ENCODE data around the gene PUS3.

PUS3 gene

DNA sequence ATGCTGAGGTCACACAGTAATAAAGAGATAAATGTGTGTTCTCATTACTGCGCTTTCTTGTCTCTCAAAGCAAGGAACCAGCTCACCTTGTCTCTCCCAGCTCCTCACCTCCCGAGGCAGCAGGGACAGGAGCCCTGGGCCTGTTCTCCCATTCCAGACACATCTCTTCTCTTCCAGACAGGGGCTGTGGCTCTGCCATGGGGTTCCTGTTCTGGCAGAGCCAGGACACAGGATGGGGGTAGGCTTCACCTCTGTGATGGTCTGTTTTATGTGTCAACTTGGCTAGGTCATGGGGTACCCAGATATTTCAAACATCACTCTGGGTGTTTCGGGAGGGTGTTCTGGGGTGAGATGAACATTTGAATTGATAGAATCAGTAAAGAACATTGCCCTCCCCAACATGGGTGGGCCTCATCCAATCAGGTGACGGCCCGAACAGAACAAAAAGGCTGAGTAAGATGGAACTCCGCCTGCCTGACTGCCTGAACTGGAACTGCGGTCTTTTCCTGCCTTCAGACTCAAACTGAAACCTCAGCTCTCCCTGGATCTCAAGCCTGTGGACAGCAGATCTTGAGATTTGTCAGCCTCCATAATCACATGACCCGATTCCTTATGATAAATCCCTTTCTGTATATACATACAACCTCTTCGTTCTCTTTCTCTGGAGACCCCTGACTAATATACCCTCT lies 40.8 kb upstream of the PUS3 start:
- no peak overlapping the region for H3K14ac ChIP-seq (ENCODE audit: low read length)
- no peak overlapping the region for H3K18ac ChIP-seq (ENCODE audit: low read length)
- no peak for DNase-seq (ENCODE audit: low spot score)
- H3K4me2 ChIP-seq (ENCODE audit: insufficient read depth, low read length, poor library complexity, severe bottlenecking): no peak overlapping the region
- no peak overlapping the region for H2AFZ ChIP-seq (ENCODE audit: low read length)
- no peak overlapping the region for H3K9ac ChIP-seq (ENCODE audit: low read depth, low read length, poor library complexity)
- no peak overlapping the region for H2BK15ac ChIP-seq (ENCODE audit: low read length)
- peaks cover 3 to 7% of the 10 kb centered on the region in 2 donors for H3K4me1 ChIP-seq (ENCODE audit: control insufficient read depth in 2 of 2, insufficient read depth in 1 of 2, low read depth in 1 of 2, low read length in 2 of 2)
- H3K23ac ChIP-seq (ENCODE audit: low read depth, low read length, poor library complexity): no peak overlapping the region
- no peaks in the 10 kb centered on the region for H3K79me1 ChIP-seq (ENCODE audit: low read depth, low read length)
- no peak overlapping the region for H4K91ac ChIP-seq (ENCODE audit: low read depth, low read length, poor library complexity)
- no peak overlapping the region for H2BK12ac ChIP-seq (ENCODE audit: low read length)
- no peak overlapping the region for H2BK5ac ChIP-seq (ENCODE audit: low read length)
- no peak overlapping the region for H4K8ac ChIP-seq (ENCODE audit: low read depth, low read length)
- H3K4me3 ChIP-seq (ENCODE audit: low read length in 2 of 2): no peak overlapping the region
- H3K9me3 ChIP-seq (replicated peaks in 1 of 2; ENCODE audit: control insufficient read depth in 2 of 2, insufficient read depth in 1 of 2, low read depth in 1 of 2, low read length in 2 of 2): no peaks in the 10 kb centered on the region
- no peak overlapping the region for H2BK120ac ChIP-seq (ENCODE audit: low read depth, low read length)
- H3K36me3 ChIP-seq (replicated peaks in 1 of 2; ENCODE audit: control insufficient read depth in 2 of 2, insufficient read depth in 2 of 2, low read length in 2 of 2): no peaks in the 10 kb centered on the region
- peaks cover 0 to 4% (median 0%) of the 10 kb centered on the region in 3 experiments for H3K27me3 ChIP-seq (ENCODE audit: control insufficient read depth in 3 of 3, insufficient read depth in 3 of 3, low read depth in 1 of 3, low read length in 3 of 3)
- no peak overlapping the region for H2AK5ac ChIP-seq (ENCODE audit: low read depth, low read length)
- no peak overlapping the region for H3K27ac ChIP-seq (replicated peaks; ENCODE audit: low read length)
- no peak overlapping the region for H3K4ac ChIP-seq (ENCODE audit: low read length)
- no CpG with 5 or more reads among the region's 9 CpGs for WGBS, 2 donors (ENCODE audit: extremely low coverage in 2 of 2, insufficient read length in 2 of 2, insufficient replicate concordance in 1 of 2)

GRCh38 chr11:125942771-125943428 lies 39.9 kb upstream of the PUS3 start:
- no peak overlapping the region for H3K14ac ChIP-seq (ENCODE audit: low read length)

GRCh38 chr11:125941619-125942611 lies 38.9 kb upstream of the PUS3 start:
- H3K27me3 ChIP-seq (ENCODE audit: control insufficient read depth in 3 of 3, insufficient read depth in 3 of 3, low read depth in 1 of 3, low read length in 3 of 3): peaks cover 0 to 4% (median 0%) of the 10 kb centered on the region in 3 experiments
- DNase-seq (ENCODE audit: low spot score): peak; percentile 32
- H3K4me1 ChIP-seq (ENCODE audit: control insufficient read depth in 2 of 2, insufficient read depth in 1 of 2, low read depth in 1 of 2, low read length in 2 of 2): peaks cover 3 to 13% of the 10 kb centered on the region in 2 donors
- H3K9ac ChIP-seq (ENCODE audit: low read depth, low read length, poor library complexity): no peak overlapping the region
- no peak overlapping the region for H2BK12ac ChIP-seq (ENCODE audit: low read length)
- H3K4me3 ChIP-seq (ENCODE audit: low read length in 2 of 2): no peak overlapping the region
- H2BK5ac ChIP-seq (ENCODE audit: low read length): no peak overlapping the region
- no peaks in the 10 kb centered on the region for H3K36me3 ChIP-seq (replicated peaks in 1 of 2; ENCODE audit: control insufficient read depth in 2 of 2, insufficient read depth in 2 of 2, low read length in 2 of 2)
- no peak overlapping the region for H3K4me2 ChIP-seq (ENCODE audit: insufficient read depth, low read length, poor library complexity, severe bottlenecking)
- H2AK5ac ChIP-seq (ENCODE audit: low read depth, low read length): no peak overlapping the region
- H4K91ac ChIP-seq (ENCODE audit: low read depth, low read length, poor library complexity): no peak overlapping the region
- no peak overlapping the region for H3K18ac ChIP-seq (ENCODE audit: low read length)
- no peak overlapping the region for H3K14ac ChIP-seq (ENCODE audit: low read length)
- H3K27ac ChIP-seq (replicated peaks; ENCODE audit: low read length): no peak overlapping the region
- H3K4ac ChIP-seq (ENCODE audit: low read length): no peak overlapping the region
- H2BK15ac ChIP-seq (ENCODE audit: low read length): peak overlapping the region; percentile 6
- H3K79me1 ChIP-seq (ENCODE audit: low read depth, low read length): no peaks in the 10 kb centered on the region
- H4K8ac ChIP-seq (ENCODE audit: low read depth, low read length): no peak overlapping the region
- no peak overlapping the region for H2BK120ac ChIP-seq (ENCODE audit: low read depth, low read length)
- no CpG with 5 or more reads among the region's 20 CpGs for WGBS, 2 donors (ENCODE audit: extremely low coverage in 2 of 2, insufficient read length in 2 of 2, insufficient replicate concordance in 1 of 2)
- H2AFZ ChIP-seq (ENCODE audit: low read length): peak overlapping the region; percentile 53
- H3K23ac ChIP-seq (ENCODE audit: low read depth, low read length, poor library complexity): no peak overlapping the region
- H3K9me3 ChIP-seq (replicated peaks in 1 of 2; ENCODE audit: control insufficient read depth in 2 of 2, insufficient read depth in 1 of 2, low read depth in 1 of 2, low read length in 2 of 2): no peaks in the 10 kb centered on the region

More at GRCh38 chr11:125942771-125943428, 39.9 kb upstream of the PUS3 start:
- H3K9me3 ChIP-seq (replicated peaks in 1 of 2; ENCODE audit: control insufficient read depth in 2 of 2, insufficient read depth in 1 of 2, low read depth in 1 of 2, low read length in 2 of 2): no peaks in the 10 kb centered on the region
- peak overlapping the region; percentile 91 for H2BK12ac ChIP-seq (ENCODE audit: low read length)
- H2BK5ac ChIP-seq (ENCODE audit: low read length): no peak overlapping the region
- H3K27me3 ChIP-seq (ENCODE audit: control insufficient read depth in 3 of 3, insufficient read depth in 3 of 3, low read depth in 1 of 3, low read length in 3 of 3): peaks cover 0 to 4% (median 0%) of the 10 kb centered on the region in 3 experiments
- H3K9ac ChIP-seq (ENCODE audit: low read depth, low read length, poor library complexity): no peak overlapping the region
- no peak overlapping the region for H2AFZ ChIP-seq (ENCODE audit: low read length)
- H4K91ac ChIP-seq (ENCODE audit: low read depth, low read length, poor library complexity): no peak overlapping the region
- H2AK5ac ChIP-seq (ENCODE audit: low read depth, low read length): peak overlapping the region; percentile 22
- no peak overlapping the region for H3K27ac ChIP-seq (replicated peaks; ENCODE audit: low read length)
- no peak for DNase-seq (ENCODE audit: low spot score)
- H3K4me1 ChIP-seq (ENCODE audit: control insufficient read depth in 2 of 2, insufficient read depth in 1 of 2, low read depth in 1 of 2, low read length in 2 of 2): peaks cover 3 to 13% of the 10 kb centered on the region in 2 donors
- H3K36me3 ChIP-seq (replicated peaks in 1 of 2; ENCODE audit: control insufficient read depth in 2 of 2, insufficient read depth in 2 of 2, low read length in 2 of 2): no peaks in the 10 kb centered on the region
- peak overlapping the region; percentile 13 for H3K23ac ChIP-seq (ENCODE audit: low read depth, low read length, poor library complexity)
- no peak overlapping the region for H4K8ac ChIP-seq (ENCODE audit: low read depth, low read length)
- no peak overlapping the region for H2BK15ac ChIP-seq (ENCODE audit: low read length)
- no peak overlapping the region for H3K4me3 ChIP-seq (ENCODE audit: low read length in 2 of 2)
- H2BK120ac ChIP-seq (ENCODE audit: low read depth, low read length): no peak overlapping the region
- no CpG with 5 or more reads among the region's 12 CpGs for WGBS, 2 donors (ENCODE audit: extremely low coverage in 2 of 2, insufficient read length in 2 of 2, insufficient replicate concordance in 1 of 2)
- no peak overlapping the region for H3K4me2 ChIP-seq (ENCODE audit: insufficient read depth, low read length, poor library complexity, severe bottlenecking)
- no peak overlapping the region for H3K4ac ChIP-seq (ENCODE audit: low read length)
- H3K18ac ChIP-seq (ENCODE audit: low read length): peak overlapping the region; percentile 30
- no peaks in the 10 kb centered on the region for H3K79me1 ChIP-seq (ENCODE audit: low read depth, low read length)
